Skin epidermis (tissue), 12 donors: ENCODE data around the gene SAMD11.

ENCODE experiments used
- H3K27ac ChIP-seq, 21 experiments: fragments of 200-600 bp; sonication (generic) in 11 of 21; one replicate each; pipeline ENCODE4 v1.5.0; 2020; ENCODE audit warnings: mild to moderate bottlenecking in 3 of 21, inconsistent platforms in 2 of 21, moderate library complexity in 2 of 21
- H3K4me3 ChIP-seq, 7 experiments: fragments of 200-600 bp; sonication (generic) in 2 of 7; one replicate each; pipeline ENCODE4 v1.5.0; 2020; ENCODE audit warnings: inconsistent platforms in 2 of 7, mild to moderate bottlenecking in 2 of 7, moderate library complexity in 1 of 7

Gene SAMD11

GRCh38 chr1:915295-916172 lies 8.2 kb upstream of the SAMD11 start:
- H3K4me3 ChIP-seq, result no peak overlapping the region
- H3K27ac ChIP-seq, result no peak overlapping the region

GRCh38 chr1:916173-917075 lies 7.3 kb upstream of the SAMD11 start:
- H3K4me3 ChIP-seq, result no peak overlapping the region
- no peak overlapping the region for H3K27ac ChIP-seq

GRCh38 chr1:917076-917459 lies 6.7 kb upstream of the SAMD11 start:
- H3K27ac ChIP-seq, result no peak overlapping the region
- no peak overlapping the region for H3K4me3 ChIP-seq

- H3K27ac ChIP-seq, result no peak overlapping the region
Measured at GRCh38 chr1:917466-918091, 6.1 kb upstream of the SAMD11 start.

GRCh38 chr1:918353-918752 lies 5.4 kb upstream of the SAMD11 start:
- no peak overlapping the region for H3K4me3 ChIP-seq
- no peak overlapping the region for H3K27ac ChIP-seq

More at GRCh38 chr1:917466-918091, 6.1 kb upstream of the SAMD11 start:
- no peak overlapping the region for H3K4me3 ChIP-seq

- H3K27ac ChIP-seq, result no peak overlapping the region
- H3K4me3 ChIP-seq, result no peak overlapping the region
Measured at GRCh38 chr1:918843-919242, 4.9 kb upstream of the SAMD11 start.

- no peak overlapping the region for H3K27ac ChIP-seq
- H3K4me3 ChIP-seq, result no peak overlapping the region
Measured at GRCh38 chr1:919271-919872, 4.4 kb upstream of the SAMD11 start.

- Histone ChIP-seq H3K4me3 (no peak overlapping the region), H3K27ac (no peak overlapping the region)
Measured at GRCh38 chr1:920010-920409, 3.7 kb upstream of the SAMD11 start.

GRCh38 chr1:920521-920920 lies 3.2 kb upstream of the SAMD11 start:
- no peak overlapping the region for H3K27ac ChIP-seq
- H3K4me3 ChIP-seq, result no peak overlapping the region

GRCh38 chr1:921011-921837 lies 2.5 kb upstream of the SAMD11 start:
- H3K27ac ChIP-seq, result no peak overlapping the region
- H3K4me3 ChIP-seq, result no peak overlapping the region

GRCh38 chr1:923991-924655 lies 400 bp downstream of the SAMD11 start:
- H3K4me3 ChIP-seq, result peak overlapping the region; percentile 5 to 49 (median 32)

GRCh38 chr1:924656-925560 lies 1.2 kb downstream of the SAMD11 start:
- peak overlapping the region in 6 of 7 experiments; percentile 8 to 49 (median 32) for H3K4me3 ChIP-seq
- no peak overlapping the region for H3K27ac ChIP-seq

More at GRCh38 chr1:923991-924655, 400 bp downstream of the SAMD11 start:
- no peak overlapping the region for H3K27ac ChIP-seq

- H3K4me3 ChIP-seq, result peak overlapping the region in 3 of 7 experiments; percentile 32 to 49 (median 43)
- no peak overlapping the region for H3K27ac ChIP-seq
Measured at GRCh38 chr1:925561-926421, 2.1 kb downstream of the SAMD11 start.

GRCh38 chr1:927234-927633 lies 3.5 kb downstream of the SAMD11 start:
- Histone ChIP-seq H3K4me3 (no peak overlapping the region), H3K27ac (no peak overlapping the region)

GRCh38 chr1:927748-928147 lies 4.0 kb downstream of the SAMD11 start:
- Histone ChIP-seq H3K4me3 (no peak overlapping the region), H3K27ac (no peak overlapping the region)

- H3K4me3 ChIP-seq, result no peak overlapping the region
- no peak overlapping the region for H3K27ac ChIP-seq
Measured at GRCh38 chr1:928825-929661, 5.3 kb downstream of the SAMD11 start.
